ENCODE results near the gene PARD3. TPM values are rescaled to one million over a fixed set of nuclear protein-coding genes. Genes with fewer than 3 reads are reported as not detected.

PARD3 gene
- total RNA-seq, 2 donors from 2014 or later = 59.6 to 74.6 TPM

DNA sequence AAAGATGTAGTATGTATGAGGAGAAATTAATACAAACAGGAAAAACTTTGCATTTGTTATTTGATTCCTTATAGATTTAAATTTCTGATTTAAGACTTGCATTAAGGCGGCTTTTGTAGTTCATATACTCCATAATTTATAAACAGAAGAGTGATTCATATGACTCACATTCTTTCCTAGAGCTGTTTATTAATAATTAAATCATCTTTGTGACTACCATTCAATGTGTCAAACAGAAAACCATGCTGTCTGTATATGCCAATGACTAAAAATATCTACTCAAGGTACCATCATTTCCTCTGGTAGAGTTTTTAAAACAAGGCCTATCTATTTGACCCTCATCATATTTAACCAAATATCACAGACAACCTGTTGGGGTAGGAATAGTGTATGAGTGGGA lies 501.7 kb downstream of the PARD3 start:
- WGBS, 2 experiments (ENCODE audit: insufficient coverage in 1 of 2, insufficient read length in 1 of 2) = 100% methylated on average over 1 of the region's 1 CpG; no CpG with 5 or more reads in 1 of the 2 experiments
- Histone ChIP-seq H3K4me1 (ENCODE audit: control insufficient read depth, insufficient read depth, low read length) (peaks cover 3% of the 10 kb centered on the region), H3K9ac (ENCODE audit: extremely low read depth, low read length, poor library complexity, severe bottlenecking) (no peak overlapping the region), H3K9me3 (ENCODE audit: control insufficient read depth, low read length) (no peaks in the 10 kb centered on the region), H3K4me3 (ENCODE audit: low read length) (no peak overlapping the region), H3K36me3 (ENCODE audit: control insufficient read depth, insufficient read depth, low read length) (peaks cover 41% of the 10 kb centered on the region), H3K27ac (ENCODE audit: low read depth, low read length) (no peak overlapping the region), H3K27me3 (ENCODE audit: control insufficient read depth, insufficient read depth, low read length, poor library complexity, severe bottlenecking) (no peaks in the 10 kb centered on the region)
- peaks cover 8% of the 10 kb centered on the region for H3K36me3 Mint-ChIP-seq (ENCODE audit: low read depth)
- TF ChIP-seq, protein P1, sequence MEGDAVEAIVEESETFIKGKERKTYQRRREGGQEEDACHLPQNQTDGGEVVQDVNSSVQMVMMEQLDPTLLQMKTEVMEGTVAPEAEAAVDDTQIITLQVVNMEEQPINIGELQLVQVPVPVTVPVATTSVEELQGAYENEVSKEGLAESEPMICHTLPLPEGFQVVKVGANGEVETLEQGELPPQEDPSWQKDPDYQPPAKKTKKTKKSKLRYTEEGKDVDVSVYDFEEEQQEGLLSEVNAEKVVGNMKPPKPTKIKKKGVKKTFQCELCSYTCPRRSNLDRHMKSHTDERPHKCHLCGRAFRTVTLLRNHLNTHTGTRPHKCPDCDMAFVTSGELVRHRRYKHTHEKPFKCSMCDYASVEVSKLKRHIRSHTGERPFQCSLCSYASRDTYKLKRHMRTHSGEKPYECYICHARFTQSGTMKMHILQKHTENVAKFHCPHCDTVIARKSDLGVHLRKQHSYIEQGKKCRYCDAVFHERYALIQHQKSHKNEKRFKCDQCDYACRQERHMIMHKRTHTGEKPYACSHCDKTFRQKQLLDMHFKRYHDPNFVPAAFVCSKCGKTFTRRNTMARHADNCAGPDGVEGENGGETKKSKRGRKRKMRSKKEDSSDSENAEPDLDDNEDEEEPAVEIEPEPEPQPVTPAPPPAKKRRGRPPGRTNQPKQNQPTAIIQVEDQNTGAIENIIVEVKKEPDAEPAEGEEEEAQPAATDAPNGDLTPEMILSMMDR (conservative IDR thresholded peaks at IDR 0.05) = no peak
- H3K9me3 Mint-ChIP-seq = no peaks in the 10 kb centered on the region
- H3K4me1 Mint-ChIP-seq = peaks cover 26% of the 10 kb centered on the region
- DNase-seq = no peak
- no peaks in the 10 kb centered on the region for H3K27me3 Mint-ChIP-seq (ENCODE audit: insufficient read depth)
- H3K27ac Mint-ChIP-seq = no peak overlapping the region
- no peak overlapping the region for H3K4me3 Mint-ChIP-seq

DNA sequence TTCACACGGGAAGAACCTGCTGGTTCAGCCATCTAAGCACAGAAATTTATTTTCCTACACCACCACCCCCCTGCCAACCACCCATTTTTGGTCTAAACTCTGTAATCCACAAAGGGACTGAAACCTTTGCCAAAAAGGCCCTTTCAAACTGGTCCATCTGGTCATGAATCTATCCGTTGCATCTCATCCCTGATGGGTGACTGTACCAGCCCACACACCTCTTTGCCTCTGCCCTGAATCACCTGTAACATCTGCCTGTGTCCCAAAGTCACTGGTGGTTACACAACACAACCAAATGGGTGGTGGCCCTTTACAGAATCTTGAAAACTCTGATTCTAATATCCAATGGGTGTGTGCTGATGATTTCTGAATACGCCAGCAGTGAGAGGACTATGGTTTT lies 503.4 kb downstream of the PARD3 start:
- TF ChIP-seq, protein P1 (conservative IDR thresholded peaks at IDR 0.05) = no peak
- DNase-seq = no peak
- Histone ChIP-seq H3K27me3 (ENCODE audit: control insufficient read depth, insufficient read depth, low read length, poor library complexity, severe bottlenecking) (no peaks in the 10 kb centered on the region), H3K36me3 (ENCODE audit: control insufficient read depth, insufficient read depth, low read length) (peaks cover 45% of the 10 kb centered on the region), H3K9me3 (ENCODE audit: control insufficient read depth, low read length) (no peaks in the 10 kb centered on the region), H3K4me1 (ENCODE audit: control insufficient read depth, insufficient read depth, low read length) (no peaks in the 10 kb centered on the region), H3K9ac (ENCODE audit: extremely low read depth, low read length, poor library complexity, severe bottlenecking) (no peak overlapping the region), H3K4me3 (ENCODE audit: low read length) (no peak overlapping the region), H3K27ac (ENCODE audit: low read depth, low read length) (no peak overlapping the region)
- H3K27me3 Mint-ChIP-seq (ENCODE audit: insufficient read depth) = no peaks in the 10 kb centered on the region
- H3K4me3 Mint-ChIP-seq = no peak overlapping the region
- no peak overlapping the region for H3K27ac Mint-ChIP-seq
- no peaks in the 10 kb centered on the region for H3K9me3 Mint-ChIP-seq
- H3K36me3 Mint-ChIP-seq (ENCODE audit: low read depth) = peaks cover 16% of the 10 kb centered on the region
- WGBS, 2 experiments (ENCODE audit: insufficient coverage in 1 of 2, insufficient read length in 1 of 2) = 88 to 93% methylated on average over 1 to 3 of the region's 3 CpGs
- H3K4me1 Mint-ChIP-seq = peaks cover 16% of the 10 kb centered on the region

DNA sequence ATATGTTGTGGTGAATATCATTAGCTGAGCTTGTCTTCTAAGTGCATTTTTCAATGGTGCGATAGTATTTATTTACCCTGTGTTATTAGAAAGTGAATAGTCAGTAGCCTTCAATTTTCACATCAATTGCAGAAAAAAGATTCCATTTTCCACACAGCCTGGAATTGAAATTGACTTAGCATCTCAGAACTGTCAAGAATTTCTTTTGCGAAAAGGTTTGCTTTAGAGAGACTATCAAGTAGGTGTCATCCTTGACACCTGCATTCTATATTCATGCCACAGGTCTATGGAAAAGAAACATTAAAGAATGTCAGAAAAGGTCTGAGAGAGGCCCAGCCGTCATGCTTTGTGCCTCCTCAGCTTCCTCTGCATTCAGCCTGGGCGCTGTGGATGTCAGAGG lies 504.9 kb downstream of the PARD3 start:
- H3K27me3 Mint-ChIP-seq (ENCODE audit: insufficient read depth) = no peaks in the 10 kb centered on the region
- Histone ChIP-seq H3K9ac (ENCODE audit: extremely low read depth, low read length, poor library complexity, severe bottlenecking) (no peak overlapping the region), H3K4me3 (ENCODE audit: low read length) (no peak overlapping the region), H3K27me3 (ENCODE audit: control insufficient read depth, insufficient read depth, low read length, poor library complexity, severe bottlenecking) (no peaks in the 10 kb centered on the region), H3K27ac (ENCODE audit: low read depth, low read length) (no peak overlapping the region), H3K4me1 (ENCODE audit: control insufficient read depth, insufficient read depth, low read length) (no peaks in the 10 kb centered on the region), H3K36me3 (ENCODE audit: control insufficient read depth, insufficient read depth, low read length) (peaks cover 36% of the 10 kb centered on the region), H3K9me3 (ENCODE audit: control insufficient read depth, low read length) (no peaks in the 10 kb centered on the region)
- 93 to 96% methylated on average over 3 to 4 of the region's 4 CpGs for WGBS, 2 experiments (ENCODE audit: insufficient coverage in 1 of 2, insufficient read length in 1 of 2)
- H3K9me3 Mint-ChIP-seq = no peaks in the 10 kb centered on the region
- DNase-seq = no peak
- TF ChIP-seq, protein P1 (conservative IDR thresholded peaks at IDR 0.05) = no peak
- H3K27ac Mint-ChIP-seq = no peak overlapping the region
- peaks cover 19% of the 10 kb centered on the region for H3K36me3 Mint-ChIP-seq (ENCODE audit: low read depth)
- H3K4me3 Mint-ChIP-seq = no peak overlapping the region
- peaks cover 5% of the 10 kb centered on the region for H3K4me1 Mint-ChIP-seq

All from endodermal cell (in vitro differentiated cells).